Testis (tissue), 2 donors: ENCODE results near the gene ATF2.

ENCODE experiments used
- POLR2A ChIP-seq: fragments of 450-650 bp; IDR thresholded peaks from one replicate; pipeline ENCODE4 v1.6.1; 2017; ENCODE audit warnings: antibody characterized with exemption, mild to moderate bottlenecking, moderate library complexity
- TF ChIP-seq, protein P1 (sequence below), 3 experiments: fragments of 450-650 bp in 2 of 3; fragments of 200-600 bp in 1 of 3; sonication (generic) in 1 of 3; IDR thresholded peaks; one replicate each; pipeline ENCODE4 v1.5.1; 2016 to 2019; ENCODE audit warnings: antibody characterized with exemption in 3 of 3, mild to moderate bottlenecking in 2 of 3, moderate library complexity in 1 of 3

DNA sequence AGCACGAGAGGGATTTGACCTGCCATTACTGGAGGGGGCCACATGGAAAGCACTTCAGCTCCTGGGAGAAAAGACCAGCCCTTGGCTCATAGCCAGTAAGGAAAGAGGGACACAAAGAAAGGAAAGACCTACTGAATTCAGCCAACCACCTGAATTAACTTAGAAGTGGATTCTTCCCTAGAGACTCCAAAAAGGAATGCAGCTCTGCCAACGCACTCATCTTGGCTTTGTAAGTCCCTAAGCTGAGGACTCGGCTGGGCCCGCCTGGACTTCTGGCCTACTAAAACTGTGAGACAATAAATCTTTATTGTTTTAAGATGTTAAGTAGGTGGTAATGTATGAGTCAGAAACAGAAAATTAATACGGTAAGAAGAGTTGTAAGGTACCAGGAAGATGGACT, 11.5 kb downstream of the ATF2 start:
- no peak for TF ChIP-seq POLR2A
- TF ChIP-seq, protein P1, sequence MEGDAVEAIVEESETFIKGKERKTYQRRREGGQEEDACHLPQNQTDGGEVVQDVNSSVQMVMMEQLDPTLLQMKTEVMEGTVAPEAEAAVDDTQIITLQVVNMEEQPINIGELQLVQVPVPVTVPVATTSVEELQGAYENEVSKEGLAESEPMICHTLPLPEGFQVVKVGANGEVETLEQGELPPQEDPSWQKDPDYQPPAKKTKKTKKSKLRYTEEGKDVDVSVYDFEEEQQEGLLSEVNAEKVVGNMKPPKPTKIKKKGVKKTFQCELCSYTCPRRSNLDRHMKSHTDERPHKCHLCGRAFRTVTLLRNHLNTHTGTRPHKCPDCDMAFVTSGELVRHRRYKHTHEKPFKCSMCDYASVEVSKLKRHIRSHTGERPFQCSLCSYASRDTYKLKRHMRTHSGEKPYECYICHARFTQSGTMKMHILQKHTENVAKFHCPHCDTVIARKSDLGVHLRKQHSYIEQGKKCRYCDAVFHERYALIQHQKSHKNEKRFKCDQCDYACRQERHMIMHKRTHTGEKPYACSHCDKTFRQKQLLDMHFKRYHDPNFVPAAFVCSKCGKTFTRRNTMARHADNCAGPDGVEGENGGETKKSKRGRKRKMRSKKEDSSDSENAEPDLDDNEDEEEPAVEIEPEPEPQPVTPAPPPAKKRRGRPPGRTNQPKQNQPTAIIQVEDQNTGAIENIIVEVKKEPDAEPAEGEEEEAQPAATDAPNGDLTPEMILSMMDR (IDR thresholded peaks at IDR 0.05) = no peak
